Measurements from ENCODE around the gene ACO2.

Gene ACO2

DNA sequence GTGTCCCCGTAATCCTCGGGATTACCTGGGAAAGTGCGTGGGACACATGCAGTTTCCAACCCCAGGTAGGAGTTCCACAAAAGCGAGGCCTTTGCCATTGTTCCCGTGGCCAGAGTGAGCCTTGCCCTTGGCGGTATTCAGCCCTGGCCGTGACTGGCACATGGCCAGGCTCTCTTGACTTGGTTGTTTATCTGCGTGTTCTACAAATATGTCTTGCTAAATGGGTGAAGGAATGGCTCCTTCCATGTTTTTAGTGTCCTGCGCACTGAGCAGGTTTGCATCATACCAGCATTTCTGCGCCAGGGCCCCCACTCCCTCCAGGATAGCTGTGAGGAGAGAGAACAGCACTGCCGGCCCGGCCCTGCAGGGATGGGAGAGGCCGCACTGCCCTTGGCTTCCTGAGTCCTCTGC, 55.3 kb downstream of the ACO2 start:
- TF ChIP-seq, protein P1, sequence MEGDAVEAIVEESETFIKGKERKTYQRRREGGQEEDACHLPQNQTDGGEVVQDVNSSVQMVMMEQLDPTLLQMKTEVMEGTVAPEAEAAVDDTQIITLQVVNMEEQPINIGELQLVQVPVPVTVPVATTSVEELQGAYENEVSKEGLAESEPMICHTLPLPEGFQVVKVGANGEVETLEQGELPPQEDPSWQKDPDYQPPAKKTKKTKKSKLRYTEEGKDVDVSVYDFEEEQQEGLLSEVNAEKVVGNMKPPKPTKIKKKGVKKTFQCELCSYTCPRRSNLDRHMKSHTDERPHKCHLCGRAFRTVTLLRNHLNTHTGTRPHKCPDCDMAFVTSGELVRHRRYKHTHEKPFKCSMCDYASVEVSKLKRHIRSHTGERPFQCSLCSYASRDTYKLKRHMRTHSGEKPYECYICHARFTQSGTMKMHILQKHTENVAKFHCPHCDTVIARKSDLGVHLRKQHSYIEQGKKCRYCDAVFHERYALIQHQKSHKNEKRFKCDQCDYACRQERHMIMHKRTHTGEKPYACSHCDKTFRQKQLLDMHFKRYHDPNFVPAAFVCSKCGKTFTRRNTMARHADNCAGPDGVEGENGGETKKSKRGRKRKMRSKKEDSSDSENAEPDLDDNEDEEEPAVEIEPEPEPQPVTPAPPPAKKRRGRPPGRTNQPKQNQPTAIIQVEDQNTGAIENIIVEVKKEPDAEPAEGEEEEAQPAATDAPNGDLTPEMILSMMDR (IDR thresholded peaks at IDR 0.05; ENCODE audit: low read depth, low read length, poor library complexity, severe bottlenecking), result no peak
- no peak for TF ChIP-seq EZH2phosphoT487 (IDR thresholded peaks at IDR 0.05; ENCODE audit: borderline replicate concordance, low read length)
- Histone ChIP-seq H3K27me3 (ENCODE audit: control insufficient read depth, low read length) (no peaks in the 10 kb centered on the region), H3K4me3 (ENCODE audit: low read length) (no peak overlapping the region), H3K4me1 (ENCODE audit: control insufficient read depth, low read length) (peaks cover 11% of the 10 kb centered on the region), H3K4me2 (ENCODE audit: low read length) (no peak overlapping the region), H3K9me3 (ENCODE audit: control insufficient read depth, insufficient read depth, low read length) (no peaks in the 10 kb centered on the region), H3K27ac (ENCODE audit: low read depth, low read length) (no peak overlapping the region), H4K20me1 (ENCODE audit: control insufficient read depth, insufficient read depth, low read depth, low read length) (peaks cover 4% of the 10 kb centered on the region; the same call in 1 of the 2 replicates), H3K79me2 (ENCODE audit: control insufficient read depth, low read length) (no peaks in the 10 kb centered on the region), H3F3A (ENCODE audit: control insufficient read depth, insufficient read depth) (peaks cover 10% of the 10 kb centered on the region), H3K36me3 (ENCODE audit: control insufficient read depth, low read length) (peaks cover 69% of the 10 kb centered on the region), H3K9me2 (replicated peaks; ENCODE audit: control insufficient read depth, low read length) (no peaks in the 10 kb centered on the region)

DNA sequence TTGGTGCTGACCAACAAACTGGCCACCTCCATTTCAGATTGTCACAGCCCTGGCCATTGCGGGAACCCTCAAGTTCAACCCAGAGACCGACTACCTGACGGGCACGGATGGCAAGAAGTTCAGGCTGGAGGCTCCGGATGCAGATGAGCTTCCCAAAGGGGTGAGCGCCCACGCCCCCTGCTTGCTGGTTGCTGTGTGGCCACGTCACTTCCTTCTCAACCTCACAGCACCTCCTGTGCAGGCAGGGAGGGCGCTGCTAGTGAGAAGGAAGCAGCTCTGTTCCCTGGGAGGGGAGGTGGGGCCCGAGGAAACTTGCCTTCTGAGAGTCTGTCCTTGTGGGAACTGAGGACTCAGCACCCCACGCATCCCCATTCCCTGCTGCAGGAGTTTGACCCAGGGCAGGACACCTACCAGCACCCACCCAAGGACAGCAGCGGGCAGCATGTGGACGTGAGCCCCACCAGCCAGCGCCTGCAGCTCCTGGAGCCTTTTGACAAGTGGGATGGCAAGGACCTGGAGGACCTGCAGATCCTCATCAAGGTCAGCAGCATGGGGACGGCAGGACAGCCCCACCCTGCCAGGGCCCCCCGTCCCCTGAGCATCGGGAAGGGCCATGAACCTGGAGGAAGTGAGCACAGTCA, 56.0 kb downstream of the ACO2 start:
- Histone ChIP-seq H3K9me2 (replicated peaks; ENCODE audit: control insufficient read depth, low read length) (no peaks in the 10 kb centered on the region), H3K27ac (ENCODE audit: low read depth, low read length) (no peak overlapping the region), H3K4me2 (ENCODE audit: low read length) (no peak overlapping the region), H3K79me2 (ENCODE audit: control insufficient read depth, low read length) (no peaks in the 10 kb centered on the region), H3K4me1 (ENCODE audit: control insufficient read depth, low read length) (peaks cover 11% of the 10 kb centered on the region), H3K27me3 (ENCODE audit: control insufficient read depth, low read length) (no peaks in the 10 kb centered on the region), H3K9me3 (ENCODE audit: control insufficient read depth, insufficient read depth, low read length) (no peaks in the 10 kb centered on the region), H4K20me1 (ENCODE audit: control insufficient read depth, insufficient read depth, low read depth, low read length) (peaks cover 4% of the 10 kb centered on the region; the same call in 1 of the 2 replicates), H3K4me3 (ENCODE audit: low read length) (no peak overlapping the region), H3F3A (ENCODE audit: control insufficient read depth, insufficient read depth) (peaks cover 10% of the 10 kb centered on the region), H3K36me3 (ENCODE audit: control insufficient read depth, low read length) (peaks cover 72% of the 10 kb centered on the region)
- TF ChIP-seq, protein P1 (IDR thresholded peaks at IDR 0.05; ENCODE audit: low read depth, low read length, poor library complexity, severe bottlenecking), result peak; percentile 16
- TF ChIP-seq EZH2phosphoT487 (IDR thresholded peaks at IDR 0.05; ENCODE audit: borderline replicate concordance, low read length), result no peak

DNA sequence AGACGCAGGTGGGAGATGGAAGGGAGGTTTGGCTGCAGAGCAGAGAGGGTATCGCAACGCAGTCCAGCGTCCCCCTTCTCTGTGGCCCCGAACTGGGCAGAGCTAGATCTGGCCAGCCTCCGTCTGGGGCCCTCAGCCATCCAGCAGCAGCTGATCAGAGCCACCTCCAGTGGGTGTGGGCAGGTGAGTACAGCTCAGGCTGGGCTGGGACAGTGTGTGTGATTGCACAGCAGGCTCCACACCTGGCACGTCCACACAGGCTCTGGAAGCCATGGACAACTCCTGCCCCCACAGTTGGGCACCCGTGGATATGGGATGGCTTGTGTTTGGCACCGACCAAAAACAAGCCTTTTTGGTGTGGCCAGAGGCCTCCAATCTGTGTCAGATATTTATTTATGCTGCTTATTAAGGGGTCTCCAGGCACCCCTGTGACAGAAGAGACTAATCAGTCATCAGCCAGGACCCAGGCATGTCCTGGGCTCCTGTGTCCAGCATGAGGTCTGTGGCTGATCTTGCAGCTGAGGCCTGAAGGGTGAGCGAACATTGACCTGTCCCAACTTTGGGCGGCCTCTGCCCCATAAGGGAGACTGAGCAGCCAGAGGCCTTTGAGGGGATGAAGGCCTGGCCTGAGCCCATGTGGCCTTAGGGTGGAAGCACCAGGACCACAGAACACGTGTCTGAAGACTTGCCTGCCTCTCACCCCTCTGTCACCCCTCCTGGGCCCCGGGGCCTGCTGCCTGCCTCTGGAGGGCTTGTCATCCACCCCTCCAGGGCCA, 56.7 kb downstream of the ACO2 start:
- Histone ChIP-seq H3K27ac (ENCODE audit: low read depth, low read length) (no peak overlapping the region), H3K9me2 (replicated peaks; ENCODE audit: control insufficient read depth, low read length) (no peaks in the 10 kb centered on the region), H3F3A (ENCODE audit: control insufficient read depth, insufficient read depth) (peaks cover 10% of the 10 kb centered on the region), H3K36me3 (ENCODE audit: control insufficient read depth, low read length) (peaks cover 75% of the 10 kb centered on the region), H3K27me3 (ENCODE audit: control insufficient read depth, low read length) (no peaks in the 10 kb centered on the region), H3K4me3 (ENCODE audit: low read length) (no peak overlapping the region), H4K20me1 (ENCODE audit: control insufficient read depth, insufficient read depth, low read depth, low read length) (peaks cover 4% of the 10 kb centered on the region; the same call in 1 of the 2 replicates), H3K4me1 (ENCODE audit: control insufficient read depth, low read length) (peaks cover 11% of the 10 kb centered on the region), H3K9me3 (ENCODE audit: control insufficient read depth, insufficient read depth, low read length) (no peaks in the 10 kb centered on the region), H3K4me2 (ENCODE audit: low read length) (no peak overlapping the region), H3K79me2 (ENCODE audit: control insufficient read depth, low read length) (no peaks in the 10 kb centered on the region)
- TF ChIP-seq EZH2phosphoT487 (IDR thresholded peaks at IDR 0.05; ENCODE audit: borderline replicate concordance, low read length), result no peak
- TF ChIP-seq, protein P1 (IDR thresholded peaks at IDR 0.05; ENCODE audit: low read depth, low read length, poor library complexity, severe bottlenecking), result no peak
